ENCODE results near the gene CPA4.

DNA sequence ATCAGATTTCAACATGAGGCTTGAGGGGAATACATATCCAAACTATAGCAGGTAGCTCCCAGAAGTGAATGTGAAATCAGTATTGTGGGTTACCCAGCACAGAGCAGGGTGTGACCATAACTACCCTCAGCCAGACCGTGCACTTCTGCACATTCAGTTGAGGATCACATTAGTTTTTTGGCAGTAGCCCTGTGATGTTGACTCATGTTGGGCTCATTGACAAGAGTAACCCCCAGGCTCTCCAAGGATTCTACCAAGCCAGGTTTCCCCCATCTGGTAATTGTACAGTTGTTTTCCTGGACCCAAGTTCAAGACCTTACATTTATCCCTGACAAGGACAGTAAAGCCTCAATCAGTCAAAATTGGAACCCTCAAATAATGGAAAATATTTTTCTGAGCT is 11.7 kb upstream of the CPA4 start:
- TF ChIP-seq CTCF (IDR thresholded peaks at IDR 0.05): no peak
- TF ChIP-seq POLR2AphosphoS5 (IDR thresholded peaks at IDR 0.05; ENCODE audit: low read depth, low read length): no peak
- no peak for TF ChIP-seq SIN3A (IDR thresholded peaks at IDR 0.05; ENCODE audit: borderline replicate concordance, insufficient read depth, low read depth, low read length)
- no peak for TF ChIP-seq REST (IDR thresholded peaks at IDR 0.05; ENCODE audit: insufficient read depth in 1 of 2, low read depth in 2 of 2, low read length in 1 of 2)
